PC-3 (cell line): ENCODE results near the gene KIRREL1. TPM values are rescaled to one million over a fixed set of nuclear protein-coding genes. Genes with fewer than 3 reads are reported as not detected.
A peak's percentile ranks its signal among the peaks of the same experiment; 100 is the strongest.

Source experiments
- ATAC-seq: fragments of 200-7000 bp; cut with Tn5 transposase; 2 replicates; pipeline ENCODE4 v1.9.1; 2020; ENCODE audit warnings: mild to moderate bottlenecking, moderate library complexity
- BruUV-seq: library from RNA; stranded (reverse); fragments of 400-500 nt; replicated peaks from 2 replicates; lab custom pipeline; 2021; lab: Mats Ljungman, UMichigan
- CTCF ChIA-PET: fragments of 300-600 bp; sonication (Branson Sonifier 250); formaldehyde crosslinking; loops from one replicate; lab custom pipeline; 2022; ENCODE audit warnings: antibody characterized with exemption; lab: Charles Lee
- POLR2A ChIA-PET: fragments of 300-600 bp; sonication (Branson Sonifier 250); formaldehyde crosslinking; loops from one replicate; lab custom pipeline; 2022; ENCODE audit warnings: antibody characterized with exemption; ENCODE audit not compliant: unreplicated experiment; lab: Charles Lee
- DNase-seq: peaks from one replicate; pipeline ENCODE4 v3.0.0-alpha.2; 2015
- H2AFZ ChIP-seq: fragments of 300-600 bp; sonication (generic); 2 replicates; pipeline ENCODE4 v1.6.0; 2016; ENCODE audit warnings: antibody characterized with exemption, low read length
- H3F3A ChIP-seq: fragments of 300-600 bp; sonication (generic); one replicate; pipeline ENCODE4 v1.6.0; 2017; ENCODE audit warnings: antibody characterized with exemption, low read length, control low read depth, mild to moderate bottlenecking; ENCODE audit not compliant: unreplicated experiment
- H3K27ac ChIP-seq: fragments of 300-600 bp; sonication (generic); 2 replicates; pipeline ENCODE4 v1.5.1; 2016; ENCODE audit warnings: mild to moderate bottlenecking, low read length
- H3K27me3 ChIP-seq: fragments of 300-600 bp; sonication (generic); 2 replicates; pipeline ENCODE4 v1.6.1; 2016; ENCODE audit warnings: low read length, mixed read lengths
- H3K36me3 ChIP-seq: fragments of 300-600 bp; sonication (generic); 2 replicates; pipeline ENCODE4 v1.6.1; 2016; ENCODE audit warnings: low read depth, mixed run types, low read length, mixed read lengths
- H3K4me1 ChIP-seq: fragments of 300-600 bp; sonication (generic); 2 replicates; pipeline ENCODE4 v1.5.1; 2016; ENCODE audit warnings: low read length; ENCODE audit not compliant: insufficient read depth
- H3K4me2 ChIP-seq: fragments of 300-600 bp; sonication (generic); 2 replicates; pipeline ENCODE4 v1.6.0; 2016; ENCODE audit warnings: low read length
- H3K4me3 ChIP-seq: fragments of 300-600 bp; sonication (generic); 2 replicates; pipeline ENCODE4 v1.5.1; 2016; ENCODE audit warnings: mild to moderate bottlenecking, low read length, mixed read lengths
- H3K79me2 ChIP-seq: fragments of 300-600 bp; sonication (generic); 2 replicates; pipeline ENCODE4 v1.6.1; 2017; ENCODE audit warnings: low read length, mixed read lengths
- H3K9ac ChIP-seq: fragments of 300-600 bp; sonication (generic); 2 replicates; pipeline ENCODE4 v1.6.0; 2016; ENCODE audit warnings: mild to moderate bottlenecking, low read length
- H3K9me2 ChIP-seq: fragments of 300-600 bp; sonication (generic); replicated peaks from 2 replicates; pipeline ENCODE4 v1.6.1; 2016; ENCODE audit warnings: mixed run types, low read length, mixed read lengths
- H3K9me3 ChIP-seq: fragments of 300-600 bp; sonication (generic); 2 replicates; pipeline ENCODE4 v1.6.1; 2016; ENCODE audit warnings: low read length, mixed read lengths
- H4K20me1 ChIP-seq: fragments of 300-600 bp; sonication (generic); 2 replicates; pipeline ENCODE4 v1.6.1; 2016; ENCODE audit warnings: low read length, mixed read lengths
- CTCF ChIP-seq: fragments of 300-600 bp; sonication (generic); conservative IDR thresholded peaks from 2 replicates; pipeline ENCODE4 v1.5.1; 2017; ENCODE audit warnings: antibody characterized with exemption, low read depth, mild to moderate bottlenecking, low read length
- EZH2 ChIP-seq: fragments of 300-600 bp; sonication (generic); IDR thresholded peaks from one replicate; pipeline ENCODE4 v1.6.1; 2017; ENCODE audit warnings: antibody characterized with exemption, mild to moderate bottlenecking, low read length; ENCODE audit not compliant: unreplicated experiment
- EZH2phosphoT487 ChIP-seq: fragments of 300-600 bp; sonication (generic); IDR thresholded peaks from 2 replicates; pipeline ENCODE4 v1.6.1; 2018; ENCODE audit warnings: mild to moderate bottlenecking, antibody characterized with exemption, low read length, borderline replicate concordance
- intact Hi-C: fragments of 100-400 bp; cut with micrococcal nuclease; formaldehyde crosslinking; loops from 2 replicates; pipeline ENCODE4 v1.9.0; 2023
- total RNA-seq: library from RNA; depleted of rRNA; stranded (reverse); fragments of >200 nt; gene quantifications from 2 replicates; pipeline ENCODE4 v1.2.3, GENCODE V29; 2014

KIRREL1 gene
- total RNA-seq, 1 experiment from 2014 or later: 49.8 TPM

GRCh38 chr1:158027508-158027907, 34.1 kb downstream of the KIRREL1 start:
- TF ChIP-seq EZH2 (no peak), EZH2phosphoT487 (no peak), CTCF (no peak)
- no peaks in the 10 kb centered on the region for H3K27me3 ChIP-seq
- DNase-seq (no peak), ATAC-seq (no peak)
- H3F3A ChIP-seq: peaks cover 13% of the 10 kb centered on the region
- peaks cover 74% of the 10 kb centered on the region for H3K79me2 ChIP-seq
- intact Hi-C loops: no loop called here
- no peak overlapping the region for H3K9ac ChIP-seq
- H3K36me3 ChIP-seq: peaks cover 16% of the 10 kb centered on the region; the same call in 1 of the 2 replicates
- no peak overlapping the region for H3K4me2 ChIP-seq
- no peak overlapping the region for H2AFZ ChIP-seq
- H3K9me2 ChIP-seq: no peaks in the 10 kb centered on the region
- H3K9me3 ChIP-seq: no peaks in the 10 kb centered on the region
- H3K27ac ChIP-seq: no peak overlapping the region
- H3K4me3 ChIP-seq: no peak overlapping the region
- BruUV-seq: no TSS peak
- no peaks in the 10 kb centered on the region for H4K20me1 ChIP-seq
- peaks cover 52% of the 10 kb centered on the region for H3K4me1 ChIP-seq
- ChIA-PET CTCF (no interaction called here), POLR2A (no interaction called here)

- Histone ChIP-seq H3K4me1 (peaks cover 47% of the 10 kb centered on the region), H3K9me3 (no peaks in the 10 kb centered on the region), H2AFZ (no peak overlapping the region), H3K9me2 (no peaks in the 10 kb centered on the region), H3K4me2 (peak overlapping the region; percentile 36), H3K36me3 (peaks cover 16% of the 10 kb centered on the region; the same call in 1 of the 2 replicates), H3K27me3 (no peaks in the 10 kb centered on the region), H3K4me3 (no peak overlapping the region), H3K27ac (0 out of 2 replicates have a peak overlapping the region, but pooled peaks have one; percentile 3), H3K79me2 (peaks cover 59% of the 10 kb centered on the region), H3F3A (peaks cover 13% of the 10 kb centered on the region), H4K20me1 (no peaks in the 10 kb centered on the region), H3K9ac (no peak overlapping the region)
- intact Hi-C loops: loop anchor here (1.0 kb wide), 2 partner anchors 10 to 35 kb away; no protein-coding TSS in a partner anchor
- ATAC-seq (peak; percentile 92), DNase-seq (peak; percentile 88)
- TF ChIP-seq CTCF: no peak
- TF ChIP-seq EZH2phosphoT487: no peak
- no peak for TF ChIP-seq EZH2
- ChIA-PET CTCF (interaction anchor here (0.6 kb wide), 1 partner anchor 37 kb away, joined by 3 read pairs; no protein-coding TSS in a partner anchor), POLR2A (interaction anchor here (0.6 kb wide), 1 partner anchor 9 kb away, joined by 5 read pairs; no protein-coding TSS in a partner anchor)
- BruUV-seq: no TSS peak
These were observed 35.5 kb downstream of the KIRREL1 start for GRCh38 chr1:158028969-158029368.

GRCh38 chr1:158035014-158035413, 41.6 kb downstream of the KIRREL1 start:
- intact Hi-C loops: no loop called here
- Histone ChIP-seq H3K36me3 (peaks cover 14% of the 10 kb centered on the region; the same call in 1 of the 2 replicates), H3K79me2 (peaks cover 48% of the 10 kb centered on the region), H3K27ac (no peak overlapping the region), H4K20me1 (0 out of 2 replicates have a peak, but pooled peaks cover 3% of the 10 kb centered on the region), H3K27me3 (no peaks in the 10 kb centered on the region), H3K9ac (no peak overlapping the region), H3F3A (no peaks in the 10 kb centered on the region), H3K4me1 (peaks cover 22% of the 10 kb centered on the region), H3K4me3 (no peak overlapping the region), H3K9me3 (no peaks in the 10 kb centered on the region), H3K9me2 (no peaks in the 10 kb centered on the region), H2AFZ (no peak overlapping the region), H3K4me2 (no peak overlapping the region)
- DNase-seq: no peak
- TF ChIP-seq EZH2phosphoT487: no peak
- TF ChIP-seq EZH2: no peak
- no peak for TF ChIP-seq CTCF
- no TSS peak for BruUV-seq
- ChIA-PET POLR2A (no interaction called here), CTCF (interaction anchor here (1.0 to 1.1 kb wide), 2 partner anchors 43 to 87 kb away, joined by 3 read pairs; no protein-coding TSS in a partner anchor)
- no peak for ATAC-seq
